Fibroblast of lung (primary cell): ENCODE data around the gene STRBP. TPM values are rescaled to one million over a fixed set of nuclear protein-coding genes. Genes with fewer than 3 reads are reported as not detected.

Experiments used
- DNase-seq, 2 donors: peaks; one replicate each; pipeline versions ENCODE4 v3.0.0 to v3.0.0-alpha.2; 2010; ENCODE audit warnings: low read depth in 2 of 2
- H2AFZ ChIP-seq: 2 replicates; pipeline ENCODE4 v1.5.1; 2012; ENCODE audit warnings: low read length, control low read depth, inconsistent platforms
- H3K27ac ChIP-seq: 2 replicates; pipeline ENCODE4 v1.5.1; 2011; ENCODE audit warnings: low read length, control low read depth; ENCODE audit not compliant: insufficient read depth
- H3K27me3 ChIP-seq: 2 replicates; pipeline ENCODE4 v1.5.1; 2011; ENCODE audit warnings: mild to moderate bottlenecking, low read length; ENCODE audit not compliant: control insufficient read depth, insufficient read depth
- H3K36me3 ChIP-seq: 2 replicates; pipeline ENCODE4 v1.5.1; 2011; ENCODE audit warnings: low read length; ENCODE audit not compliant: control insufficient read depth, insufficient read depth
- H3K4me1 ChIP-seq: 2 replicates; pipeline ENCODE4 v1.5.1; 2011; ENCODE audit warnings: low read length; ENCODE audit not compliant: control insufficient read depth, insufficient read depth; ENCODE audit errors: extremely low read depth
- H3K4me2 ChIP-seq: 2 replicates; pipeline ENCODE4 v1.5.1; 2011; ENCODE audit warnings: low read length, control low read depth; ENCODE audit not compliant: insufficient read depth; ENCODE audit errors: extremely low read depth
- H3K4me3 ChIP-seq, 4 experiments: fragments of 200-600 bp in 1 of 4; sonication (generic) in 1 of 4; replicated peaks in 1 of 4; 2 replicates each; pipeline ENCODE4 v1.5.1; 2011 to 2016; ENCODE audit warnings: low read length in 4 of 4, low read depth in 3 of 4, mild to moderate bottlenecking in 3 of 4, control low read depth in 2 of 4, inconsistent platforms in 1 of 4, mixed read lengths in 1 of 4; ENCODE audit not compliant: insufficient read depth in 1 of 4; ENCODE audit errors: control extremely low read depth in 1 of 4
- H3K79me2 ChIP-seq: 2 replicates; pipeline ENCODE4 v1.5.1; 2012; ENCODE audit warnings: mild to moderate bottlenecking, low read length, inconsistent platforms; ENCODE audit not compliant: control insufficient read depth, insufficient read depth
- H3K9ac ChIP-seq: 2 replicates; pipeline ENCODE4 v1.5.1; 2011; ENCODE audit warnings: mild to moderate bottlenecking, low read length, control low read depth; ENCODE audit not compliant: insufficient read depth
- H3K9me3 ChIP-seq: 2 replicates; pipeline ENCODE4 v1.5.1; 2012; ENCODE audit warnings: low read depth, low read length; ENCODE audit not compliant: control insufficient read depth, insufficient read depth
- H4K20me1 ChIP-seq: 2 replicates; pipeline ENCODE4 v1.5.1; 2011; ENCODE audit warnings: low read length; ENCODE audit not compliant: control insufficient read depth, insufficient read depth; ENCODE audit errors: extremely low read depth
- CTCF ChIP-seq, 2 donors: IDR thresholded peaks in 1 of 2; conservative IDR thresholded peaks in 1 of 2; 1 replicate in 1 of 2; 2 replicates in 1 of 2; pipeline ENCODE4 v1.5.1; 2011 to 2012; ENCODE audit warnings: low read length in 2 of 2, control low read depth in 1 of 2, inconsistent platforms in 1 of 2, low read depth in 1 of 2, mild to moderate bottlenecking in 1 of 2
- EZH2 ChIP-seq: IDR thresholded peaks from 2 replicates; pipeline ENCODE4 v1.5.1; 2012; ENCODE audit warnings: low read length, control low read depth, mild to moderate bottlenecking; ENCODE audit errors: missing control alignments
- polyA plus RNA-seq, 2 donors: library from polyadenylated mRNA; depleted of rRNA in 1 of 2; stranded (reverse) in 1 of 2; unstranded in 1 of 2; fragments of >200 nt; gene quantifications; 2 replicates each; pipeline ENCODE4 v1.2.1, GENCODE V29; 2011 to 2012; ENCODE audit warnings: missing spikeins in 1 of 2
- total RNA-seq: library from RNA; depleted of rRNA; stranded (reverse); fragments of >200 nt; gene quantifications from 2 replicates; pipeline ENCODE4 v1.2.1, GENCODE V29; 2014

STRBP gene
- total and polyA plus RNA-seq, 2 donors (not counting 1 experiment from before 2014, with no cell fraction given), result 3.3 to 5.9 TPM

DNA sequence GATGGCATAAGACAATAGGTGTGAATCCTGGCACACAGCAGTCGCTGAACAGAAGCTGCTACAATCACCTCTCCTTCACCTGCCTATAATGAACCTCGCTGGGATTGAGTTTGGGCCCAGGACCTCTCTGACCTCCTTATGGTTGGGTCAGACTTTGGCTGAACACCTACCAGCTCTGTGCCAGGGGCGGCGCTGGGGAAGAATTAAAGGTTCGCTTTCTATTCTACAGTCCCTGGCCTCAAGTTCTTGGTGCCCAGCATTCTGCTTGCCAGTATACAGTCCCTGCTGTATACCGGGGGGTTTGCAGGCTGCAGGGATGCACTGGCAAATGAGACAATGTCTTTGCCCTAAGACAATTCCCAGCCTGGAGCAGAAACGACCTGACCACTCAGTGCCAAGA is 895 bp upstream of the STRBP start:
- no peak for TF ChIP-seq CTCF (conservative IDR thresholded peaks at IDR 0.05 in 1 of 2, IDR thresholded peaks at IDR 0.05 in 1 of 2; ENCODE audit: low read depth in 1 of 2, low read length in 2 of 2)
- TF ChIP-seq EZH2, result no peak
- Histone ChIP-seq H3K79me2 (no peaks in the 10 kb centered on the region), H3K9me3 (no peaks in the 10 kb centered on the region), H2AFZ (no peak overlapping the region), H3K4me2 (no peak overlapping the region), H3K27me3 (peaks cover 13% of the 10 kb centered on the region), H3K4me3 (peak overlapping the region in 2 of 4 experiments; percentile 57 to 80), H3K9ac (no peak overlapping the region), H3K4me1 (no peaks in the 10 kb centered on the region), H3K36me3 (no peaks in the 10 kb centered on the region), H4K20me1 (no peaks in the 10 kb centered on the region), H3K27ac (no peak overlapping the region)
- no peak for DNase-seq

GRCh38 chr9:123268199-123268464 is 254 bp downstream of the STRBP start:
- TF ChIP-seq CTCF (conservative IDR thresholded peaks at IDR 0.05 in 1 of 2, IDR thresholded peaks at IDR 0.05 in 1 of 2; ENCODE audit: low read depth in 1 of 2, low read length in 2 of 2), result no peak
- no peak for TF ChIP-seq EZH2
- Histone ChIP-seq H3K9ac (peak overlapping the region; percentile 69), H3K4me2 (peak overlapping the region; percentile 80)

DNA sequence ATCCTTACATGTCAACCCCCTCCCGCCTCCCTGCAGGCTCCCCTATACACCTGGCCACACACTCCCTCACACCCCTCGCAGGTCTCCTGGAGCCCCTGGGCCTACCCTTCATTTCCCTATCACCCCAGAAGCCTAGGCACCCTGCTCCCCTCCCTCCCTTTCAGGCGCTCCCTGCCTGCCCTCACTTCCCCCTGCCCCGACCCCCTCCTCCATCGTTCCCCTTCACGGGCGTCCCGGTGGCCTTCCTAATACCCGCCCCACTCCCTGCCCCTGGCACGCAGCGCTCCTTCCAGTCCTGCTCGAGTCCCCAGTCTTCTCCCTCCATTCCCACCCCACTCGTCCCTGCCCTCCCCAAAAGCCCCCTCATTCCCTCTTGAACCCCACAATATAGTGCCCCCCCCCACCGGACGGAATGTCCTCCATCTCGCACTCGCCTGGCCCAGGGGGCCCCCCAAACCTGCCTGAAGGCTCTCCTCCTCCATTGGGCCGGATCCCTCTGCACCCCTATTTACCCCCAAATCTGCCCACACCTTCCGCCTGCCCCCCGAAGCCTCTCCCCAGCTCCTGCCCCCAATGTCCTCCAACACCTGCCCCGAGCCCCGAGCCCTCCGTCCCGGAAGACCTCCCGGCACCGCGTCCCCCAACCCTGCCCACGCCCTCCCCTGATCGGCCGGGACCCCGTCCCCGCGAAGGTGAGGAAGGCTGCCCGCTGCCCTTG is 746 bp downstream of the STRBP start:
- H3K4me1 ChIP-seq, result no peaks in the 10 kb centered on the region
- no peaks in the 10 kb centered on the region for H3K79me2 ChIP-seq
- H3K27me3 ChIP-seq, result peaks cover 13% of the 10 kb centered on the region
- no peaks in the 10 kb centered on the region for H3K9me3 ChIP-seq
- peak overlapping the region; percentile 80 for H3K4me2 ChIP-seq
- H3K9ac ChIP-seq, result peak overlapping the region; percentile 69
- H2AFZ ChIP-seq, result peak overlapping the region; percentile 44
- TF ChIP-seq CTCF (conservative IDR thresholded peaks at IDR 0.05 in 1 of 2, IDR thresholded peaks at IDR 0.05 in 1 of 2; ENCODE audit: low read depth in 1 of 2, low read length in 2 of 2) (no peak), EZH2 (no peak)
- H3K4me3 ChIP-seq, result peak overlapping the region; percentile 45 to 68 (median 50)
- no peaks in the 10 kb centered on the region for H3K36me3 ChIP-seq
- H3K27ac ChIP-seq, result no peak overlapping the region
- no peak for DNase-seq
- H4K20me1 ChIP-seq, result no peaks in the 10 kb centered on the region

More at GRCh38 chr9:123268199-123268464, 254 bp downstream of the STRBP start:
- Histone ChIP-seq H3K36me3 (no peaks in the 10 kb centered on the region), H3K4me3 (peak overlapping the region in 3 of 4 experiments; percentile 55 to 68 (median 67)), H3K27me3 (peaks cover 13% of the 10 kb centered on the region), H3K4me1 (no peaks in the 10 kb centered on the region), H3K27ac (no peak overlapping the region), H4K20me1 (no peaks in the 10 kb centered on the region), H3K79me2 (no peaks in the 10 kb centered on the region), H3K9me3 (no peaks in the 10 kb centered on the region), H2AFZ (peak overlapping the region; percentile 44)
- no peak for DNase-seq
